ENCODE measurements around the gene RASA1.
A peak's percentile ranks its signal among the peaks of the same experiment; 100 is the strongest.
"Not testable (repeated sequence)": the region's sequence is repeated elsewhere in the genome, so short reads cannot be mapped to it uniquely, and the experiment has no call there.

Gene RASA1

GRCh38 chr5:87267574-87268125 is at the start of gene RASA1:
Gene RASA1 (plus strand): TSS chr5:87267883. CDS start chr5:87268452, 569 bp downstream.
- peak; percentile 94 for DNase-seq

- no peak for DNase-seq
These were observed 37.9 kb upstream of the RASA1 start for GRCh38 chr5:87229780-87230179.

- peak; percentile 18 for DNase-seq
These were observed 36.5 kb upstream of the RASA1 start for GRCh38 chr5:87231037-87231808.

GRCh38 chr5:87233143-87233542 is 34.5 kb upstream of the RASA1 start:
- DNase-seq = no peak

GRCh38 chr5:87241555-87241954 is 26.1 kb upstream of the RASA1 start:
- no peak for DNase-seq

GRCh38 chr5:87242242-87242641 is 25.4 kb upstream of the RASA1 start:
- no peak for DNase-seq

- no peak for DNase-seq
These were observed 24.4 kb upstream of the RASA1 start for GRCh38 chr5:87243161-87243844.

- DNase-seq = no peak
These were observed 22.2 kb upstream of the RASA1 start for GRCh38 chr5:87245451-87245850.

- DNase-seq = no peak
These were observed 21.6 kb upstream of the RASA1 start for GRCh38 chr5:87246061-87246460.

GRCh38 chr5:87252283-87252605 is 15.4 kb upstream of the RASA1 start:
- DNase-seq = no peak

GRCh38 chr5:87254035-87254434 is 13.6 kb upstream of the RASA1 start:
- no peak for DNase-seq

- DNase-seq = no peak
These were observed 9.2 kb upstream of the RASA1 start for GRCh38 chr5:87258507-87258906.

- DNase-seq = no peak
These were observed 7.0 kb upstream of the RASA1 start for GRCh38 chr5:87260604-87261192.

- DNase-seq = no peak
These were observed 4.2 kb upstream of the RASA1 start for GRCh38 chr5:87263498-87263897.

- no peak for DNase-seq
These were observed 639 bp upstream of the RASA1 start for GRCh38 chr5:87266914-87267573.

- DNase-seq = peak; percentile 81
These were observed 665 bp downstream of the RASA1 start for GRCh38 chr5:87268126-87268969.

- DNase-seq = no peak
These were observed 1.3 kb downstream of the RASA1 start for GRCh38 chr5:87268970-87269377.

GRCh38 chr5:87270888-87271287 is 3.2 kb downstream of the RASA1 start:
- not testable (repeated sequence) for DNase-seq

- no peak for DNase-seq
These were observed 9.0 kb downstream of the RASA1 start for GRCh38 chr5:87276655-87277054.

GRCh38 chr5:87277279-87277835 is 9.7 kb downstream of the RASA1 start:
- DNase-seq = no peak

- no peak for DNase-seq
These were observed 11.0 kb downstream of the RASA1 start for GRCh38 chr5:87278590-87279100.

GRCh38 chr5:87282269-87282668 is 14.6 kb downstream of the RASA1 start:
- DNase-seq = no peak

All from stimulated activated CD4-positive, alpha-beta T cell treated with anti-CD3 and anti-CD28 coated beads, Interleukin-15, amount 100 ng/mL, for 24 hours (primary cell).